ENCODE measurements around the gene KHK. TPM values are rescaled to one million over a fixed set of nuclear protein-coding genes. Genes with fewer than 3 reads are reported as not detected.

Gene KHK
- total RNA-seq, 2 experiments from 2014 or later = 6.7 to 9.5 TPM

GRCh38 chr2:27039871-27040270 lies 46.7 kb upstream of the KHK start:
- CTCF ChIA-PET = interaction anchor here (0.6 to 1.9 kb wide), 3 partner anchors 10 to 263 kb away, joined by 3 to 5 read pairs (median 3); no protein-coding TSS in a partner anchor
- TF ChIP-seq CTCF (IDR thresholded peaks at IDR 0.05) = no peak
- POLR2A ChIA-PET = interaction anchor here (1.2 to 3.4 kb wide), 4 partner anchors 10 to 81 kb away, joined by 3 to 26 read pairs (median 4); partner anchors contain the start of gene AGBL5
- ATAC-seq (no peak), DNase-seq (no peak)
- intact Hi-C loops (cut with micrococcal nuclease) = no loop called here
- H3K27me3 Mint-ChIP-seq = no peaks in the 10 kb centered on the region
- H3K4me3 Mint-ChIP-seq = no peak overlapping the region
- H3K36me3 Mint-ChIP-seq (ENCODE audit: low read depth) = peaks cover 39% of the 10 kb centered on the region
- no peak overlapping the region for H3K27ac Mint-ChIP-seq
- H3K9me3 Mint-ChIP-seq = no peaks in the 10 kb centered on the region
- H3K4me1 Mint-ChIP-seq (ENCODE audit: low read depth) = peaks cover 2% of the 10 kb centered on the region

GRCh38 chr2:27040282-27040681 lies 46.3 kb upstream of the KHK start:
- no peak for ATAC-seq
- Mint-ChIP-seq H3K4me3 (no peak overlapping the region), H3K27ac (no peak overlapping the region), H3K9me3 (no peaks in the 10 kb centered on the region), H3K4me1 (ENCODE audit: low read depth) (no peaks in the 10 kb centered on the region), H3K36me3 (ENCODE audit: low read depth) (peaks cover 35% of the 10 kb centered on the region), H3K27me3 (no peaks in the 10 kb centered on the region)
- CTCF ChIA-PET = interaction anchor here (0.6 to 1.9 kb wide), 2 partner anchors 23 to 263 kb away, joined by 3 to 5 read pairs; no protein-coding TSS in a partner anchor
- no peak for TF ChIP-seq CTCF (IDR thresholded peaks at IDR 0.05)
- DNase-seq = no peak
- POLR2A ChIA-PET = interaction anchor here (1.2 to 3.4 kb wide), 4 partner anchors 10 to 81 kb away, joined by 3 to 26 read pairs (median 4); partner anchors contain the start of gene AGBL5
- intact Hi-C loops (cut with micrococcal nuclease) = no loop called here

GRCh38 chr2:27041752-27042151 lies 44.8 kb upstream of the KHK start:
- no peak for TF ChIP-seq CTCF (IDR thresholded peaks at IDR 0.05)
- ATAC-seq = no peak
- POLR2A ChIA-PET = interaction anchor here (0.6 to 3.4 kb wide), 2 partner anchors 9 to 242 kb away, joined by 3 to 26 read pairs; partner anchors contain the start of gene AGBL5

GRCh38 chr2:27042159-27042661 lies 44.4 kb upstream of the KHK start:
- H3K27ac Mint-ChIP-seq = no peak overlapping the region
- CTCF ChIA-PET = interaction anchor here (1.3 to 1.5 kb wide), 2 partner anchors 10 to 80 kb away, joined by 3 read pairs; no protein-coding TSS in a partner anchor
- intact Hi-C loops (cut with micrococcal nuclease) = no loop called here
- H3K4me3 Mint-ChIP-seq = no peak overlapping the region
- no peaks in the 10 kb centered on the region for H3K9me3 Mint-ChIP-seq
- no peaks in the 10 kb centered on the region for H3K27me3 Mint-ChIP-seq
- H3K4me1 Mint-ChIP-seq (ENCODE audit: low read depth) = no peaks in the 10 kb centered on the region
- no peak for TF ChIP-seq CTCF (IDR thresholded peaks at IDR 0.05)
- POLR2A ChIA-PET = no interaction called here
- ATAC-seq (no peak), DNase-seq (no peak)
- peaks cover 20% of the 10 kb centered on the region for H3K36me3 Mint-ChIP-seq (ENCODE audit: low read depth)

More at GRCh38 chr2:27041752-27042151, 44.8 kb upstream of the KHK start:
- no peak overlapping the region for H3K4me3 Mint-ChIP-seq
- intact Hi-C loops (cut with micrococcal nuclease) = no loop called here
- no peaks in the 10 kb centered on the region for H3K27me3 Mint-ChIP-seq
- CTCF ChIA-PET = no interaction called here
- peaks cover 23% of the 10 kb centered on the region for H3K36me3 Mint-ChIP-seq (ENCODE audit: low read depth)
- H3K27ac Mint-ChIP-seq = no peak overlapping the region
- DNase-seq = no peak
- no peaks in the 10 kb centered on the region for H3K4me1 Mint-ChIP-seq (ENCODE audit: low read depth)
- no peaks in the 10 kb centered on the region for H3K9me3 Mint-ChIP-seq

- no peaks in the 10 kb centered on the region for H3K9me3 Mint-ChIP-seq
- H3K4me3 Mint-ChIP-seq = no peak overlapping the region
- ATAC-seq (no peak), DNase-seq (no peak)
- ChIA-PET CTCF (interaction anchor here (1.3 to 1.5 kb wide), 2 partner anchors 9 to 81 kb away, joined by 3 read pairs; no protein-coding TSS in a partner anchor), POLR2A (interaction anchor here (0.7 kb wide), 1 partner anchor 27 kb away, joined by 3 read pairs; no protein-coding TSS in a partner anchor)
- H3K27me3 Mint-ChIP-seq = no peaks in the 10 kb centered on the region
- H3K27ac Mint-ChIP-seq = no peak overlapping the region
- peaks cover 20% of the 10 kb centered on the region for H3K36me3 Mint-ChIP-seq (ENCODE audit: low read depth)
- H3K4me1 Mint-ChIP-seq (ENCODE audit: low read depth) = peaks cover 3% of the 10 kb centered on the region
- TF ChIP-seq CTCF (IDR thresholded peaks at IDR 0.05) = no peak
- intact Hi-C loops (cut with micrococcal nuclease) = no loop called here
Observed at GRCh38 chr2:27042985-27043634, 43.5 kb upstream of the KHK start.

Measured in activated CD8-positive, alpha-beta T cell treated with anti-CD3 and anti-CD28 coated beads for 36 hours (primary cell).